22Rv1 (cell line): ENCODE data around the gene NCF2.

Experiments
- H3K27ac ChIP-seq: fragments of 450-650 bp; 2 replicates; pipeline ENCODE4 v1.5.1; 2017
- CTCF ChIP-seq: fragments of 450-650 bp; IDR thresholded peaks from 2 replicates; pipeline ENCODE4 v1.5.1; 2017; ENCODE audit warnings: mild to moderate bottlenecking
- ZFX ChIP-seq: fragments of 450-650 bp; IDR thresholded peaks from 2 replicates; pipeline ENCODE4 v1.6.1; 2017; ENCODE audit warnings: antibody characterized with exemption, borderline replicate concordance

NCF2 gene

DNA sequence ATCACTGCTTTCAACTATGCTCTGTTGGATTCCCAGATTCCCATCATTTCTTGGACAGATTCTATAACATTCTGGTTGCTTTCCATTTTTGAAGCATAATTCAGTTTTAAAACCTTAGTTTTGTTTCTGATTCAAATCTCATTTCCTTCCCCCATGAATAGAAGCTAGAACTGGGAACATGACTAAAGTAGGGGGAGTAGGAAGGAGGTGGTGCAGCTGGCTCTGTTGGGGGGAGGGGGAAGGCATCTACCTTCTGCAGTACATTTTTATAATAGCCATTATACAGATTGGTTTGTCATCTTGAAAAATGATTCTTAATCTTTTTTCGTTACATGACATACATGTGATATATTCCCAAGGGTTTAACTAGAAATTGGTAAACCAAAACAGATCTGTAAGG, 69.9 kb downstream of the NCF2 start:
- no peak for TF ChIP-seq ZFX
- TF ChIP-seq CTCF: no peak
- H3K27ac ChIP-seq: no peak overlapping the region

GRCh38 chr1:183517401-183517800, 72.9 kb downstream of the NCF2 start:
- no peak overlapping the region for H3K27ac ChIP-seq
- TF ChIP-seq CTCF (no peak), ZFX (no peak)

- no peak for TF ChIP-seq CTCF
- TF ChIP-seq ZFX: no peak
- no peak overlapping the region for H3K27ac ChIP-seq
These were observed 73.5 kb downstream of the NCF2 start for GRCh38 chr1:183516725-183517124.

DNA sequence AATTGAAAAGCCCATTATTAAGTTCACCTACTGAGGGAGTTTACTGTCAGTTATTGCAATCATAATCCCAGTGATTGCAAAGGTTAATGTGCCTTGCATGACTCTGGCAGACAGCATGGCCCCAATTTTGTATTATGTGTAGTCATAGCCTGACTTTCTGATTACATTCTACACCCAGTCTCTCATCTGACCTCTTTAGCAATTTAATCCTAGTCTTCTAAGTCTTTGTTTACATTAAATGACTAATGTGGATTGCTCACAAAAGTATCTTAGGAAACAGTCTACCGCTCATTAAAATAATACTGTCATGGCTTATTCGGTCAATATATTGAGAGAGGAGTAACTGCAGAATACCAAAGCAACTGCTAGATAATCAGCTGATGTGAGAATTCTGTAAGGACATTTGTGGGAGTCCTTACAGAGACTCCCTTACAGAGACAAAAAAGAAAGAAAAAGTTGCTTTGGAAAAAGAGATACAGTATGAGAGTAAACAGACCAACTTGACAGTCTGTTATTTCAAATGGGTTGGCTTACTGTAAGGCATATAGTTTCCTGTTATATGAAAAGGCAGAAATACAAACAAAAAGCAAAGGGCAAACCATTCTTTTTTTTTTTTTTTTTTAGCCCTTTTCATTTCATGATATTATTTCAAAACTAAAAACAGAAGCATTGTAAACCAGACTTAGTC, 75.1 kb downstream of the NCF2 start:
- no peak overlapping the region for H3K27ac ChIP-seq

DNA sequence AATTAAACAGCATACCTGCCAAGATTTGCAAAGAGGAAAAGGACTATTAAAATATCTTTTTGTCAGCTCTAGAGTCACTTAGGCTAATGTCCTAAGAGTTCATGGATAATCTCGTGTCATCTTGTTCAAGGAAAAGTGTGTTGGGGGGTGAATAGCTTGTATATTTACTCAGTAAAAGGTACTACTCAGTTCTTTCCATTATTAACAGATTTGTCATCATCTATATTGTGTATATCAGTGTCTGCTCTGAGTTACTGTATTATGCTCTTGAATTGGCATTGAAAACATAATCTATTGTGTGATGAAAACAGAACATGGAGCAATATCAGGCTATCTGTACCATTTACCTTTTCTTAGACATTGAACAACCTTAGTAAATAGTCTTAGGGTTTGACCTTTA, 76.0 kb downstream of the NCF2 start:
- TF ChIP-seq CTCF (no peak), ZFX (no peak)
- no peak overlapping the region for H3K27ac ChIP-seq

More for the DNA sequence above, 75.1 kb downstream of the NCF2 start:
- TF ChIP-seq CTCF (no peak), ZFX (no peak)

DNA sequence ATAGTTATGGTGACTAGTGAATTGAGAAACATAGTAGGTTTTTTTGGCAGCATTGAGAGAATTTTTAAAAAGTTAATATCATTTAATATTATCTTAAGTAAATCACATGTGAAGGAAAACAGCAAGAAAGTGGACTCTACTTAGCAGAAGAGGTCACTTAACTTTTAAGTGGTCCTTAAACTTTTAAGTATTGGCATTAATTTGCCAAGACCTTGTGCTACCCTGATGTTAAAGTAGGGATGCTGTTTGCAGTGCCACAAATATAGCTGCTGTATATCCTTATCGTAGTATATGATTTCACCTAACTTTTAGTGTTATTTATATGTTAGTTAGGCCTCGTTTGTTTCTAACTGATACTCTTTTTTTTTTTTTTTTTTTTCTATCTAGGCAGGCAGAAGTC, 77.8 kb downstream of the NCF2 start:
- H3K27ac ChIP-seq: no peak overlapping the region

More for the DNA sequence above, 77.8 kb downstream of the NCF2 start:
- TF ChIP-seq CTCF (no peak), ZFX (no peak)
